ENCODE data around the gene CHST12. TPM values are rescaled to one million over a fixed set of nuclear protein-coding genes. Genes with fewer than 3 reads are reported as not detected.

The CHST12 gene
- total and polyA plus RNA-seq, 8 donors = 11.7 to 27.1 (median 15.0) TPM

DNA sequence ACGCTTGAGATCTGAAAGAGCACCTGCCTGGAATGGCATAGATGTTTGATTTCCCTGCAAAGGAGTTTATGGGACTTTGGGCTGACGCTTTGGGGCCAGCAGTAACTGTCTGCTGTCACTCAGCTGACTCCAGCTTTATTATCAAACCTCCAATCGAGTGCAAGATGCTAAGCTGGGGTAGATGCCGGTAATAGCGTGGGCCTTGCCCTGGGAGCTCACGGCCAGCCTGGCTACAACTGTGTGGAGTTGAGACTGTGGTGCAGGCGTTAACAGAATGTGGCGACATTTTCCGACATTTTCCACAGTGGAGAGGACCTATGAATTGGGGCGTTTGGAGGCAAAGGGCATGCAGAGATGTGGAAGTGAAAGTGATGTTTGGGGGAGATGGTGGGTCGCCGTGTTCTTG is 1.3 kb downstream of the CHST12 start:
- Histone ChIP-seq H3K27me3 (no peaks in the 10 kb centered on the region), H3K4me1 (peaks cover 17 to 82% of the 10 kb centered on the region in 2 donors), H3K27ac (peak overlapping the region in 1 of 2 donors; percentile 70), H3K36me3 (no peaks in the 10 kb centered on the region), H3K4me3 (peak overlapping the region; percentile 78 to 86), H3K9me3 (no peaks in the 10 kb centered on the region)
- ATAC-seq (no peak), DNase-seq (peak in 1 of 4 donors; percentile 45)
- intact Hi-C loops (cut with DNase I) = no loop called here
- no peak for TF ChIP-seq CTCF (IDR thresholded peaks at IDR 0.05)

GRCh38 chr7:2405201-2405600 is 1.8 kb downstream of the CHST12 start:
- Histone ChIP-seq H3K27me3 (no peaks in the 10 kb centered on the region), H3K36me3 (no peaks in the 10 kb centered on the region), H3K4me1 (peaks cover 17 to 82% of the 10 kb centered on the region in 2 donors), H3K9me3 (no peaks in the 10 kb centered on the region), H3K27ac (peak overlapping the region in 1 of 2 donors; percentile 70), H3K4me3 (peak overlapping the region in 1 of 2 donors; percentile 86)
- TF ChIP-seq CTCF (IDR thresholded peaks at IDR 0.05) = no peak
- intact Hi-C loops (cut with DNase I) = no loop called here
- ATAC-seq = no peak
- peak in 1 of 4 donors; percentile 39 for DNase-seq

DNA sequence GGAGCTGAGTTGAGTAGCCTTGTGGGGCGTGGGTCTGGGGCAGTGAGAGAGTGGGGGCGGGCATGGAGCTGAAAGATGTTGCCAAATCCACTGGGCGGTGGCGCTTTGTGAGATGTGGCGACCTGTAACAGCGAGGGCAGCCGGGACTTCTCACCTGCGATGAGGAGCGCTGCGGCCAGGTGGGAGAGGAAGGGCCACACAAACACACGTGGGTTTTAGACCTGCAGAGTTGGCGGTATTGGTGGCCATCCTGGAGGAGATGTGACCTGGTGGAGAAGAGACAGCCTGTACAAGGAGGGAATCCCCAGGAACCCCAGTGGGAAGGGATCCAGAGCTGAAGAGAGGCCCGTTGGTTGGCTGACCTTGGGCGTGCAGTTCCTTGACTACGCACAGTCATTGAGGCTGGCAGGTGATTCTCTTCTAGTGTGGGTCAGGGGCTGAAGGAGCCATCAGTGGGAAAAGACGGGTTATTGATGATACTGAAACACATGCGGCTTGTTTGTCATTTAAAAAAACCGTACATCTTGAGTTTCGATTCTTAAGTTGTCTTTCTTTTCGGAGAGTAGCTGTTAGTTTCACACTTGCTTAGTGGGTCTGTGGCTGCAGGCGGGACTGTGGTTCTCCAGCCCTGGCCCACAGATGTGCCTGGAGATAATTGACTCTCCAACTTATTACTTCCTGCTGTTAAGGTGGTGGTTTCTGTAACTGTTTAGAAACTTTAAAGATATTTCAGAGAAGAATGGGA is 2.4 kb downstream of the CHST12 start:
- Histone ChIP-seq H3K27ac (peak overlapping the region in 1 of 2 donors; percentile 46), H3K27me3 (no peaks in the 10 kb centered on the region), H3K4me3 (peak overlapping the region in 1 of 2 donors; percentile 86), H3K9me3 (no peaks in the 10 kb centered on the region), H3K36me3 (no peaks in the 10 kb centered on the region), H3K4me1 (peaks cover 14 to 82% of the 10 kb centered on the region in 2 donors)
- TF ChIP-seq CTCF (IDR thresholded peaks at IDR 0.05) = no peak
- intact Hi-C loops (cut with DNase I) = no loop called here
- DNase-seq (peak in 1 of 4 donors; percentile 77), ATAC-seq (no peak)

DNA sequence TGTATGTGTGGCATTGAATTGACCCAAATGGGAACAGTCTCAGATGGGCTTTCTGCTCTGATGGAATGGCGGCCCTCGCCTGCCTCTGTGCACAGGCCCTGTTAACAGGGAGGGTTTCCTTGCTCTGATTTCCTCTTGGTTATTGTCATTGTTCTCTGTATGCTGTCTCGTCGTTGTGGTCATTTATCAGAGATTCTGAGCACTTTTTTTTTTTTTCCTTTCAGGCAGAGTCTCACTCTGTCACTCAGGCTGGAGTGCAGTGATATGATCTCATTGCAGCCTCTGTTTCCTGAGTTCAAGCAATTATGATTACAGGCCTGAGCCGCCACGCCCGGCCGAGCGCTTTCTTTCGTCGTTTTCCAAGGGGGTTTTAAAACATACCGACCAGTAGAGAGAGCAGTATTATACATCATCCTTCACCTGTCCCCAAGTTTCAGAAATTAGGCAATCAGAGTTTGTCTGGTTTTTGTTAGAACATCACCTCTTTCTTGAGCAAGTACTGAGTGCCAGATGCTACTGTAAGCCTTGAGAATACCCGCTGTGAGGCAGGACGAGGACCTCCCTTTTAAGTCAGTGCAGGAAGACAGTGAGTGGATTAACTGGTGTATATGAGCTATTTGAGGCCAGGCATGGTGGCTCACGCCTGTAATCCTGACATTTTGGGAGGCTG is 6.5 kb downstream of the CHST12 start:
- peak in 1 of 4 donors; percentile 53 for DNase-seq
- Histone ChIP-seq H3K9me3 (no peaks in the 10 kb centered on the region), H3K4me3 (no peak overlapping the region), H3K27ac (peak overlapping the region in 1 of 2 donors; percentile 56), H3K27me3 (no peaks in the 10 kb centered on the region), H3K4me1 (peaks cover 21 to 82% of the 10 kb centered on the region in 2 donors), H3K36me3 (no peaks in the 10 kb centered on the region)
- intact Hi-C loops (cut with DNase I) = no loop called here
- no peak for ATAC-seq
- no peak for TF ChIP-seq CTCF (IDR thresholded peaks at IDR 0.05)

- Histone ChIP-seq H3K27ac (peak overlapping the region in 1 of 2 donors; percentile 56), H3K36me3 (no peaks in the 10 kb centered on the region), H3K4me3 (no peak overlapping the region), H3K9me3 (no peaks in the 10 kb centered on the region), H3K4me1 (peaks cover 17 to 71% of the 10 kb centered on the region in 2 donors), H3K27me3 (no peaks in the 10 kb centered on the region)
- intact Hi-C loops (cut with DNase I) = no loop called here
- no peak for ATAC-seq
- DNase-seq = no peak
- TF ChIP-seq CTCF (IDR thresholded peaks at IDR 0.05) = no peak
Measured at GRCh38 chr7:2411049-2411448, 7.6 kb downstream of the CHST12 start.
